Keratinocyte (primary cell): ENCODE data around the gene ZDHHC23.

Experiments
- CTCF ChIP-seq, 3 experiments: IDR thresholded peaks in 1 of 3; conservative IDR thresholded peaks in 1 of 3; optimal IDR thresholded peaks in 1 of 3; 2 replicates in 2 of 3; 3 replicates in 1 of 3; pipeline versions ENCODE3 to v1.5.1; 2011; ENCODE audit warnings: low read length in 3 of 3, mild to moderate bottlenecking in 3 of 3, moderate library complexity in 2 of 3, control low read depth in 1 of 3, inconsistent platforms in 1 of 3; ENCODE audit not compliant: insufficient read depth in 2 of 3; ENCODE audit errors: extremely low read depth in 1 of 3
- EZH2 ChIP-seq: IDR thresholded peaks from one replicate; pipeline ENCODE4 v1.6.1; 2012; ENCODE audit warnings: inconsistent platforms, mild to moderate bottlenecking, low read length, moderate library complexity

DNA sequence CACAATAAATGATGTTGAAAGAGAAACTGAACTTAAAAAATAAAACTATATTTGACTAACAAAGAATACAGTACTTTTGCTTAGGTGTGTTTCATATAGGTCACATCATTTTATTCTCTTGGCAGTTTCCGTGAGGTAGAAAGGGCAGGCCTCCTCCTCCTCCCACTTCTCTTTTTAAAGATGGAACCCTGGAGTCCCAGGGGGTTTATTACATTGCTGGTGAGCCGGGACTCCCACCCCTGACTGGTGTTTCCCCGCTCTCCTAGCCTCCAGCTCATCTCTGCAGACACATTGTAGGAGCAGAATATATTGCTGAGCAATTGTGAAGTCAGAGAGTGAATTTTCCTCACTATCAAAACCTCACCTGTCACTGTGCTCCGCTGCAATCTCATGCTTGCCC lies 30.0 kb downstream of the ZDHHC23 start:
- TF ChIP-seq EZH2 (no peak), CTCF (optimal IDR thresholded peaks at IDR 0.05 in 1 of 3, IDR thresholded peaks at IDR 0.05 in 1 of 3, conservative IDR thresholded peaks at IDR 0.05 in 1 of 3; ENCODE audit: extremely low read depth in 1 of 3, insufficient read depth in 2 of 3, low read length in 3 of 3) (no peak)
